Measurements from ENCODE around the gene CKS2.

CKS2 gene

GRCh38 chr9:89351584-89352300, 40.7 kb downstream of the CKS2 start:
- no peak for DNase-seq

- no peak for DNase-seq
Measured at GRCh38 chr9:89352451-89352850, 41.5 kb downstream of the CKS2 start.

GRCh38 chr9:89352874-89353649, 42.1 kb downstream of the CKS2 start:
- no peak for DNase-seq

- DNase-seq, result no peak
Measured at GRCh38 chr9:89353989-89354388, 43.0 kb downstream of the CKS2 start.

GRCh38 chr9:89354471-89354870, 43.5 kb downstream of the CKS2 start:
- DNase-seq, result no peak

- DNase-seq, result no peak
Measured at GRCh38 chr9:89356782-89357181, 45.8 kb downstream of the CKS2 start.

GRCh38 chr9:89357331-89358197, 46.6 kb downstream of the CKS2 start:
- DNase-seq, result no peak

- no peak for DNase-seq
Measured at GRCh38 chr9:89358376-89358916, 47.5 kb downstream of the CKS2 start.

GRCh38 chr9:89358985-89359384, 48.0 kb downstream of the CKS2 start:
- no peak for DNase-seq

GRCh38 chr9:89359751-89360261, 48.8 kb downstream of the CKS2 start:
- no peak for DNase-seq

GRCh38 chr9:89360465-89360864, 49.5 kb downstream of the CKS2 start:
- no peak for DNase-seq

GRCh38 chr9:89361031-89361430, 50.0 kb downstream of the CKS2 start:
- no peak for DNase-seq

- no peak for DNase-seq
Measured at GRCh38 chr9:89361816-89362646, 51.0 kb downstream of the CKS2 start.

GRCh38 chr9:89362647-89363310, 51.8 kb downstream of the CKS2 start:
- no peak for DNase-seq

- DNase-seq, result no peak
Measured at GRCh38 chr9:89363311-89363670, 52.3 kb downstream of the CKS2 start.

GRCh38 chr9:89363921-89364665, 53.1 kb downstream of the CKS2 start:
- DNase-seq, result no peak

GRCh38 chr9:89364666-89365531, 53.9 kb downstream of the CKS2 start:
- DNase-seq, result no peak

- DNase-seq, result no peak
Measured at GRCh38 chr9:89365532-89365912, 54.5 kb downstream of the CKS2 start.

All from stimulated activated CD4-positive, alpha-beta T cell treated with anti-CD3 and anti-CD28 coated beads, Interleukin-2, amount 100 ng/mL, for 48 hours (primary cell).